ENCODE results near the gene LRCOL1.

- TF ChIP-seq POLR2A (IDR thresholded peaks at IDR 0.05), result no peak
- TF ChIP-seq CTCF (IDR thresholded peaks at IDR 0.05), result no peak
- no peak for TF ChIP-seq POLR2AphosphoS5 (IDR thresholded peaks at IDR 0.05)
- TF ChIP-seq EP300 (IDR thresholded peaks at IDR 0.05), result no peak
These were observed 25.2 kb downstream of the LRCOL1 start for GRCh38 chr12:132585177-132585576.
